Measurements from ENCODE around the gene MAD1L1. TPM values are rescaled to one million over a fixed set of nuclear protein-coding genes. Genes with fewer than 3 reads are reported as not detected.

MAD1L1 gene
- total and polyA plus RNA-seq, 3 donors from 2014 or later, result 63.1 to 149 (median 94.6) TPM

GRCh38 chr7:2186166-2186565, 46.6 kb downstream of the MAD1L1 start:
- H3K27ac ChIP-seq, result no peak overlapping the region
- intact Hi-C loops (cut with DNase I; ENCODE audit: low total_unique reads), result no loop called here
- DNase-seq, result no peak
- H3K4me1 ChIP-seq, result no peaks in the 10 kb centered on the region
- H3K9me3 ChIP-seq, result no peaks in the 10 kb centered on the region
- no peaks in the 10 kb centered on the region for H3K27me3 ChIP-seq
- no peaks in the 10 kb centered on the region for H3K36me3 ChIP-seq (ENCODE audit: low read depth, missing control alignments)
- WGBS, 2 donors, result 88 to 91% methylated on average over 4 of the region's 4 CpGs
- no peak for TF ChIP-seq POLR2A (IDR thresholded peaks at IDR 0.05)
- TF ChIP-seq, protein P1, sequence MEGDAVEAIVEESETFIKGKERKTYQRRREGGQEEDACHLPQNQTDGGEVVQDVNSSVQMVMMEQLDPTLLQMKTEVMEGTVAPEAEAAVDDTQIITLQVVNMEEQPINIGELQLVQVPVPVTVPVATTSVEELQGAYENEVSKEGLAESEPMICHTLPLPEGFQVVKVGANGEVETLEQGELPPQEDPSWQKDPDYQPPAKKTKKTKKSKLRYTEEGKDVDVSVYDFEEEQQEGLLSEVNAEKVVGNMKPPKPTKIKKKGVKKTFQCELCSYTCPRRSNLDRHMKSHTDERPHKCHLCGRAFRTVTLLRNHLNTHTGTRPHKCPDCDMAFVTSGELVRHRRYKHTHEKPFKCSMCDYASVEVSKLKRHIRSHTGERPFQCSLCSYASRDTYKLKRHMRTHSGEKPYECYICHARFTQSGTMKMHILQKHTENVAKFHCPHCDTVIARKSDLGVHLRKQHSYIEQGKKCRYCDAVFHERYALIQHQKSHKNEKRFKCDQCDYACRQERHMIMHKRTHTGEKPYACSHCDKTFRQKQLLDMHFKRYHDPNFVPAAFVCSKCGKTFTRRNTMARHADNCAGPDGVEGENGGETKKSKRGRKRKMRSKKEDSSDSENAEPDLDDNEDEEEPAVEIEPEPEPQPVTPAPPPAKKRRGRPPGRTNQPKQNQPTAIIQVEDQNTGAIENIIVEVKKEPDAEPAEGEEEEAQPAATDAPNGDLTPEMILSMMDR (IDR thresholded peaks at IDR 0.05), result no peak
- H3K4me3 ChIP-seq, result no peak overlapping the region

DNA sequence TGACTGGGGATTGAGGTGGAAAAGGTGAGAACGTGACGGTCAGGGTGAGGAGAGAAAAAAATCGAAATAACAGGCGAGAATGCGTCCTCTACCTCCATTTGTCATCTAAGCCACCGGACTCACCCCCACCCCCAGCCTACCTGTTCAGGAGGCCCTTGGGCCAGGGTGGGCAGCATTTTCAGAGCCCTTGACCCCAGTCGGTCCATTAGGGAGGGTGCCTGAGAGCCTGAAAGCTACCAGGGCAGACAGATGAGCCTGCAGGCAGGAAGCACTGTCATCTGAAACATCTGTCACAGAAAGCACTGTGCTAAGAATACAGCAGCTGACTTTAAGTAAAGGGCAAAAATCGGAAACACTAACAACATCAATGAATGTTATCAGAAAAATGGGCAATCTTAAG, 47.0 kb downstream of the MAD1L1 start:
- no peak overlapping the region for H3K27ac ChIP-seq
- H3K4me1 ChIP-seq, result no peaks in the 10 kb centered on the region
- no peaks in the 10 kb centered on the region for H3K9me3 ChIP-seq
- 93% methylated on average over 8 of the region's 8 CpGs for whole genome bisulfite sequencing, 2 donors
- intact Hi-C loops (cut with DNase I; ENCODE audit: low total_unique reads), result no loop called here
- TF ChIP-seq, protein P1 (IDR thresholded peaks at IDR 0.05), result no peak
- TF ChIP-seq POLR2A (IDR thresholded peaks at IDR 0.05), result no peak
- no peaks in the 10 kb centered on the region for H3K27me3 ChIP-seq
- H3K36me3 ChIP-seq (ENCODE audit: low read depth, missing control alignments), result no peaks in the 10 kb centered on the region
- H3K4me3 ChIP-seq, result no peak overlapping the region
- DNase-seq, result no peak

- no peak overlapping the region for H3K4me3 ChIP-seq
- no peaks in the 10 kb centered on the region for H3K27me3 ChIP-seq
- DNase-seq, result no peak
- H3K36me3 ChIP-seq (ENCODE audit: low read depth, missing control alignments), result no peaks in the 10 kb centered on the region
- TF ChIP-seq, protein P1 (IDR thresholded peaks at IDR 0.05), result no peak
- no peak for TF ChIP-seq POLR2A (IDR thresholded peaks at IDR 0.05)
- H3K27ac ChIP-seq, result no peak overlapping the region
- H3K9me3 ChIP-seq, result no peaks in the 10 kb centered on the region
- WGBS, 2 donors, result 96 to 99% methylated on average over 10 of the region's 10 CpGs
- intact Hi-C loops (cut with DNase I; ENCODE audit: low total_unique reads), result no loop called here
- H3K4me1 ChIP-seq, result no peaks in the 10 kb centered on the region
Measured at GRCh38 chr7:2182461-2182860, 50.3 kb downstream of the MAD1L1 start.

DNA sequence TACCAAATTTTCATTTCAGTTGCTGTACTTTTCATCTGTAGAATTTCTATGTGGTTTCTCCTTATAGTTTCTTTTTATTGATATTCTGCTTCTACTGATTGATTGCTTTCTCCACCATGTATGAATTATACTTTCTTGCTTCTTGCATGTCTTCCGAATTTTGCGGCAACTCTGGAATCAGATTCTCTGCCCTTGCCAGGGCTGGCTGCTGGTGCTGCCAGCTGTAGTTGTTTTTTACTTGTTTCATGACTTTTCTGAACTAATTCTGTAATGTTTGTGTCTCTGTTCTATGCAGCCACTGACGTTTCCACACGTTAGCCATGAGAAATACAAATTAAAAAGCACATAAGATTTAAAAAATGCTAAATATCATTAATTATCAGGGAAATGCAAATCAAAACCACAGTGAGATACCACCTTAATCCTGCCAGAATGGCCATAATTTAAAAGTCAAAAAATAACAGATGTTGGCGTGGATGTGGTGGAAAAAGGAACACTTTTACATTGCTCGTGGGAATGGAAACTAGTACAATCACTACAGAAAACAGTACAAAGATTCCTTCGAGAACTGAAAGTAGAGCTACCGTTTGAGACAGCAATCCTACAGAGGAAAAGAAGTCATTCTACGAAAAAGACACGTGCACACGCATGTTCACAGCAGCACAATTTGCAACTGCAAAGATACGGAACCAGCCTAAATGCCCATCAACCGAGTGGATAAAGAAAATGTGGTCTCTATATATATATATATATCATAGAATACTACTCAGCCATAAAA, 51.5 kb downstream of the MAD1L1 start:
- H3K27ac ChIP-seq, result no peak overlapping the region
- 92 to 94% methylated on average over 13 of the region's 13 CpGs for WGBS, 2 donors
- H3K27me3 ChIP-seq, result no peaks in the 10 kb centered on the region
- H3K36me3 ChIP-seq (ENCODE audit: low read depth, missing control alignments), result no peaks in the 10 kb centered on the region
- intact Hi-C loops (cut with DNase I; ENCODE audit: low total_unique reads), result no loop called here
- H3K4me3 ChIP-seq, result no peak overlapping the region
- TF ChIP-seq, protein P1 (IDR thresholded peaks at IDR 0.05), result no peak
- no peak for TF ChIP-seq POLR2A (IDR thresholded peaks at IDR 0.05)
- no peak for DNase-seq
- no peaks in the 10 kb centered on the region for H3K4me1 ChIP-seq
- no peaks in the 10 kb centered on the region for H3K9me3 ChIP-seq

DNA sequence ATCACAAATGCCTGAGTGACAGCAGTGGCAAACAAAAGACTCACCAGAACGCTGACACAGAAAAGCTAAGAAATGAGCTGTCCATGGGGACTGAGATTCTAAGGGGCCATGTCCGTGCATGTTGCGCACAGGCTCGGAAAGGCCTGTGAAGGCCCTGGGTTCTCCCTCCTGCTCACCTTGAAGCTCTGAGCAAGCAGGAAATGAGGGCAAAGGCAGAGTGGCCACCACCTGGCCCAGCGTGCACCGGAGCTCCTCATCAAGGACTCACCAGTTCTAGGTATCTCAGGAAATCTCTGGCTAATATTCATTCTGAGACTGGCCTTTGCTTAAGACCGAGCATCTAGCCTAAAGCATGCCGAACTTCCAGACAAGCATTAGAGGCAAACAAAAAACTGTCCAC, 52.7 kb downstream of the MAD1L1 start:
- no peaks in the 10 kb centered on the region for H3K36me3 ChIP-seq (ENCODE audit: low read depth, missing control alignments)
- no peaks in the 10 kb centered on the region for H3K4me1 ChIP-seq
- TF ChIP-seq POLR2A (IDR thresholded peaks at IDR 0.05), result no peak
- TF ChIP-seq, protein P1 (IDR thresholded peaks at IDR 0.05), result no peak
- DNase-seq, result no peak
- no peak overlapping the region for H3K4me3 ChIP-seq
- H3K9me3 ChIP-seq, result no peaks in the 10 kb centered on the region
- H3K27me3 ChIP-seq, result no peaks in the 10 kb centered on the region
- H3K27ac ChIP-seq, result no peak overlapping the region
- intact Hi-C loops (cut with DNase I; ENCODE audit: low total_unique reads), result no loop called here
- whole genome bisulfite sequencing, 2 donors, result 93% methylated on average over 8 of the region's 8 CpGs
